ENCODE results near the gene RIC8A.

Gene RIC8A

DNA sequence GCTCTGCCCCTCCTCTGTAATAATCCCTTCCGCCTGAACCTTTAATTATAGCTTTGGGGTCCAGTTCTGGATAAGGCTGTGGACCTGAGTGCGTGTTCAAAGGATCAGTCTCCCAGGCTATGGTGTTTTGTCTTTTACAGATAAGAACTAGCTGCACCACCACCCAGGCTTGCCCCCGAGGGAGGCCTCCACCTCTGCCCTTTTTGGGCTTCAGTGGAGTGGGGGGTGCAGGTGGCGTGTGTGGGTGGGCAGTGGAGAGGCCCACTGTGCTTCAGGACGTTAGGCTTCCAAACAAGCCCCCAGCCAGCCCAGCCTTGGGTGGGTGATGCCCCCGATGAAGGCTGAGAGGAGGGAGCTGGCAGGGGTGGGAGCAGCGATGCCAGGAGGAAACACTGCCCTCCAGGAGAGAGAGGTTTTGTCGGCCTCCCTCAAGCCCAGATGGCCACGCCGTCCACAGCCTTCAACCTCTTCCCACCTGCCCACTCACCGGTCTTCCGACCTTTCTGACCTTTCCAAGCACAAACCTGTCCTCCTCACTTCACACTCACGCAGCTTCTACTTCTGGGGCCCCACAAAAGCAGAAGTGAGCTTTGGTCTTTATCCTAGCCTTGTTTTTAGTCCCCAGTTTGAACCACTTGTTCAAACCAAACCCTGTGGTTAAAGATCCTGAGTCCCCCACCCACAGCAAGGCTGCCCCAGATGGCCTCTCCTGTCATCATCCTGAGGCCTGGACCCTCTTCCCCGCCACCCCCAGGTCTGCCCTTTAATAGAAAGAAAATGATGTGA lies 49.6 kb downstream of the RIC8A start:
- Histone ChIP-seq H3K9me3 (ENCODE audit: control insufficient read depth in 2 of 2, low read length in 2 of 2) (no peaks in the 10 kb centered on the region), H3K36me3 (ENCODE audit: control insufficient read depth in 2 of 2, insufficient read depth in 2 of 2, low read length in 2 of 2) (peaks cover 16 to 17% of the 10 kb centered on the region in 2 donors), H3K9ac (ENCODE audit: low read depth in 1 of 2, low read length in 2 of 2) (no peak overlapping the region), H3K4me1 (ENCODE audit: control insufficient read depth in 2 of 2, insufficient read depth in 2 of 2, low read length in 2 of 2) (no peaks in the 10 kb centered on the region), H3K27me3 (ENCODE audit: control insufficient read depth in 2 of 2, insufficient read depth in 2 of 2, low read length in 2 of 2) (no peaks in the 10 kb centered on the region), H3K27ac (ENCODE audit: low read depth in 2 of 2, low read length in 2 of 2) (no peak overlapping the region), H3K4me3 (ENCODE audit: low read length in 2 of 2) (no peak overlapping the region)

DNA sequence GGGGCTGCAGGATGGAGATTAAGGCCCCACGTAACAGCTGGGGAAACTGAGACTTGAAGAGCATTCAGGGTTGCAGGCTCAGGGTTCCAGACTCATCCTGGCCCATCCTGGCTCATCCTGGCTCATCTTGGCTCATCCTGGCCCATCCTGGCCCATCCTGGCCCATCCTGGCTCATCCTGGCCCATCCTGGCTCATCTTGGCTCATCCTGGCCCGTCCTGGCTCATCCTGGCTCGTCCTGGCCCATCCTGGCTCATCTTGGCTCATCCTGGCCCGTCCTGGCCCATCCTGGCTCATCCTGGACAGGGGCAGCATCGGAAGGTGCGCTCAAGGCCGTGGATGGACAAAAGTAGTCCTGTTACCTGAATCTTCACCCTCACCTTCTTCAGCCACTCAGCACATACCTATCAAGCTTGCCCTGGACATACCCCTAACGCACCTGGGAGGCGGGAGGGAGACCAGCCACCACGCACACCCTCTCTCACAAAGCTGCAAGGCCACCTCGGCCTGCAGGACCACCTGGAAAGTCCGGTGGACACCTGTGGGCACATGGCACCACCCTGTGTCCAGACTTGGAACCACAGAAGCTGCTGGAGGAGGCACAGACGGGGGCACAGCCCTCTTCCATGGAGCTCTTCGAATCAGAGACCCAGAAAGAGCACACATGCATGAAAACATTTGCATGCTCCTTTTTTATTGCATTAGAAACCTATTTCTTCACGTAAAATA lies 50.4 kb downstream of the RIC8A start:
- Histone ChIP-seq H3K9ac (ENCODE audit: low read depth in 1 of 2, low read length in 2 of 2) (no peak overlapping the region), H3K4me3 (ENCODE audit: low read length in 2 of 2) (no peak overlapping the region), H3K36me3 (ENCODE audit: control insufficient read depth in 2 of 2, insufficient read depth in 2 of 2, low read length in 2 of 2) (peaks cover 8 to 10% of the 10 kb centered on the region in 2 donors), H3K9me3 (ENCODE audit: control insufficient read depth in 2 of 2, low read length in 2 of 2) (no peaks in the 10 kb centered on the region), H3K27ac (ENCODE audit: low read depth in 2 of 2, low read length in 2 of 2) (no peak overlapping the region), H3K4me1 (ENCODE audit: control insufficient read depth in 2 of 2, insufficient read depth in 2 of 2, low read length in 2 of 2) (no peaks in the 10 kb centered on the region), H3K27me3 (ENCODE audit: control insufficient read depth in 2 of 2, insufficient read depth in 2 of 2, low read length in 2 of 2) (no peaks in the 10 kb centered on the region)

DNA sequence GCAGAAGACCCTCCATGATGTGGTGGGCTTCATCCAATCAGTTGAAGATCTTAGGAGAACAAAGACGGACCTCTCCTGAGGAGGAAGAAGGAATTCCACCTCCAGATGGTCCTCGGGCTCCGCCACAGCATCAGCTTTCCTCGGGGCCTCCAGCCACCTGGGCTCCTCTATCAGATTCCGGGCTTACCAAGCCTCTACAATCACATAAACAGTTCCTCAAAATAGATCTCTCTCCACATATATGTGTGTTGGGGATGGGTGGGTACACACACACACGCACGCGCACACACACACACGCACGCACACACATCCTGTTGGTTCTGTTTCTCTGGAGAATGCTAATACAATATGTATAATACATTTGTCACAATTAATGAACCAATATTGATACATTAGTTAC lies 51.9 kb downstream of the RIC8A start:
- H3K36me3 ChIP-seq (ENCODE audit: control insufficient read depth in 2 of 2, insufficient read depth in 2 of 2, low read length in 2 of 2): no peaks in the 10 kb centered on the region
- no peaks in the 10 kb centered on the region for H3K9me3 ChIP-seq (ENCODE audit: control insufficient read depth in 2 of 2, low read length in 2 of 2)
- H3K4me3 ChIP-seq (ENCODE audit: low read length in 2 of 2): no peak overlapping the region
- H3K9ac ChIP-seq (ENCODE audit: low read depth in 1 of 2, low read length in 2 of 2): no peak overlapping the region
- H3K4me1 ChIP-seq (ENCODE audit: control insufficient read depth in 2 of 2, insufficient read depth in 2 of 2, low read length in 2 of 2): no peaks in the 10 kb centered on the region
- H3K27ac ChIP-seq (ENCODE audit: low read depth in 2 of 2, low read length in 2 of 2): no peak overlapping the region
- no peaks in the 10 kb centered on the region for H3K27me3 ChIP-seq (ENCODE audit: control insufficient read depth in 2 of 2, insufficient read depth in 2 of 2, low read length in 2 of 2)

DNA sequence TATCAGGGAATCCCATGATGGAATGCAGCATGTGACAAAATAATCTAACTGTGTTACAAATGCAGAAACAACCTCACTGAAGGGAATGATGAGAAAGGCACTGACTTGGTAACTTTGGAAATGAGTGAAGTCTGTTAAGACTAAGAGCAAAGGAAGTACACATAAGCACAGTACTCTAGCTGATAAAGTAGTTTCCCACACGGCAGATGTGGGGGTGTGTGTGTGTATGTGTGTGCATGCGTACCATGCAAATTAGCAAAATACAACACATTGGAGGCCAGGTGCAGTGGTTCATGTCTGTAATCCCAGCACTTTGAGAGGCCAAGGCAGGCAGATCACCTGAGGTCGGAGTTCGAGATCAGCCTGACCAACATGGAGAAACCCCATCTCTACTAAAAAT lies 54.1 kb downstream of the RIC8A start:
- Histone ChIP-seq H3K4me3 (ENCODE audit: low read length in 2 of 2) (no peak overlapping the region), H3K27ac (ENCODE audit: low read depth in 2 of 2, low read length in 2 of 2) (no peak overlapping the region), H3K9me3 (ENCODE audit: control insufficient read depth in 2 of 2, low read length in 2 of 2) (no peaks in the 10 kb centered on the region), H3K9ac (ENCODE audit: low read depth in 1 of 2, low read length in 2 of 2) (no peak overlapping the region), H3K27me3 (ENCODE audit: control insufficient read depth in 2 of 2, insufficient read depth in 2 of 2, low read length in 2 of 2) (no peaks in the 10 kb centered on the region), H3K4me1 (ENCODE audit: control insufficient read depth in 2 of 2, insufficient read depth in 2 of 2, low read length in 2 of 2) (no peaks in the 10 kb centered on the region), H3K36me3 (ENCODE audit: control insufficient read depth in 2 of 2, insufficient read depth in 2 of 2, low read length in 2 of 2) (no peaks in the 10 kb centered on the region)
